Activated CD4-positive, CD25-positive, alpha-beta regulatory T cell treated with anti-CD3 and anti-CD28 coated beads, Interleukin-2, amount 50 U/mL, for 24 hours (primary cell): ENCODE data around the gene SCUBE3.

Experiments used
- ATAC-seq, 2 donors: fragments of 150-1000 bp; cut with Tn5 transposase; one replicate each; pipeline ENCODE4 v1.10.0; 2021; ENCODE audit warnings: mild to moderate bottlenecking in 1 of 2, moderate library complexity in 1 of 2

SCUBE3 gene

DNA sequence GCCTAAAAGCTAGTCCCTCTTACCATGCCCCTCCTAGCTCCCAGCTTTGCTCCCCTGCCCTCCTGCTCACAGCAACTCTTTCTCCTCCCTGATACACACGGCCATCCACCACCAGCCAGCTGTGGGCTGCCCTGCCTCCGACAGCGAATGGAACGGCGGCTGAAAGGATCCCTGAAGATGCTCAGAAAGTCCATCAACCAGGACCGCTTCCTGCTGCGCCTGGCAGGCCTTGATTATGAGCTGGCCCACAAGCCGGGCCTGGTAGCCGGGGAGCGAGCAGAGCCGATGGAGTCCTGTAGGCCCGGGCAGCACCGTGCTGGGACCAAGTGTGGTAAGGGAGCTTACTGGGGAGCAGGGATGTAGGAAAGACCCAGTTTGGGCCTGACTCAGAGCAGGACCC is 29.1 kb downstream of the SCUBE3 start:
- no peak for ATAC-seq

DNA sequence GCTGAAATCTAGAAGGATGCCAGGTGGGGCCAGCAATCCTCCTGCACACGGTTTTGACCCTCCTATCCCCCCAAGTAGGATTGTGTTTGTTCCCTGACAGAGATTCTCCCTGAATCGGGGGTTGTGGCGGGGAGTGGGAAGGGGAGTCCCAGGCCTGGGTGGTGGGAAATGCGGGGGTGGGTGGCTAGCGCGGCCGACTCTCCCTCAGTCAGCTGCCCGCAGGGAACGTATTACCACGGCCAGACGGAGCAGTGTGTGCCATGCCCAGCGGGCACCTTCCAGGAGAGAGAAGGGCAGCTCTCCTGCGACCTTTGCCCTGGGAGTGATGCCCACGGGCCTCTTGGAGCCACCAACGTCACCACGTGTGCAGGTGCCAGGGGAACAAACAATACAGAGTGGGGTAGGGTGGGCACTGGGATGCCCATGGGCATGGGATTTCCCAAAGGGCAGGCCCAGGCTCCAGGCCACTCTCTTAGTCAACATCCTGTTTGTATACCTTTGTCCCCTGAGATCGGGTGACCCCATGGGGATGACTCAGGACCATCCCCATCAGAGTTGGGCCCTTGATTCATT is 29.7 kb downstream of the SCUBE3 start:
- ATAC-seq, result no peak

DNA sequence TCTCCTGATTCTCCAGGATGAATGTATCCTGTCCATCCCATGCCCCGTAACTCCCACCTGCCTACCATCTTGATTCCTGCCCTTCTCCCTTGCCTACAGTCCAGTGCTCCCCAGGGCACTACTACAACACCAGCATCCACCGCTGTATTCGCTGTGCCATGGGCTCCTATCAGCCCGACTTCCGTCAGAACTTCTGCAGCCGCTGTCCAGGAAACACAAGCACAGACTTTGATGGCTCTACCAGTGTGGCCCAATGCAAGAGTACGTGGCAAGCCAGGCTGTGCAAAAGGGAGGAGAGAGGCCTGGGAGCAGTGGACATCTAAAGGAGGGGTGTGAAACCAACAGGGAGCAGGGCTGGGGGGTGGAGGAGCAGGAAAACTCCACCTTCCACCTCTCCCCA is 30.8 kb downstream of the SCUBE3 start:
- no peak for ATAC-seq

DNA sequence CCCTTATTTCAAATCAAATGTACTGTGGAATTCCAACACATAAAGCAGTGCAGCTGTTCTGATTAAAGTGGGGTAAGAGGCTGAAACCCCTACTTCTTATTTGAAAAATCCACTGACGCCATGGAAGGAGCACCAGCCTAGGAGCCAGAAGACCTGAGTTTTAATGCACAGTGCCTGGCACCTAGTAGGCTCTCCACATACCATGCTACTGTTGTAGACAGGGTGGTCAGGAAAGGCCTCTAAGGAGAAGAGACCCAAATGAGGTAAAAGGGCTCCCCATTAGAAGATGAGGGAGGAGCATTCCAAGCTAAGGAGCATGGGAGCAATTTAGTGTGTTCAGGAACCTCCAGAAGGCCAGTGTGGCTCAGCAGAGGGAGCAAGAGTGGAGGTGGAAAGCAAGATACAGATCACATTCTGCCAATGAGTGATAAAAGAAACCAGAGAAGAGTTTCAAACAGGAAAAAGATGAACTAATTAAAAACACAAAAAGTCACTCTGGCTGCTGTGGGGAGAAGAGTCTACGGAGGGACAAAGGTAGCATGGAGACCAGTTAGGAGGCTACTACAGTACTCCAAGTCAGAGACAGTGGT is 34.0 kb downstream of the SCUBE3 start:
- no peak for ATAC-seq

DNA sequence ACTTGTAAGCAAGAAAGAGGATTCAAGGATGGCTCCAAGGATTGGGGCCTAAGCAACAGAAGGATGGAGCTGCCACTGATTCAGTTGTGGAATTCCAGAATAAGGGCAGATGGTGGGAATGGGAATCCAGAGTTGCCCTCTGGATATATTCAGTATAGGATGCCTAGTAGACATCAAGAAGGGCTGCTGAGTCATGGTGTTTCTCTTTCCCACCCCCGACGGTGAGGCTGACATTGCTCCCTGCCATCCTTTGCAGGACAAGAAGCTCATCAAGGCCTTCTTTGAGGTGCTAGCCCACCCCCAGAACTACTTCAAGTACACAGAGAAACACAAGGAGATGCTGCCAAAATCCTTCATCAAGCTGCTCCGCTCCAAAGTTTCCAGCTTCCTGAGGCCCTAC is 34.5 kb downstream of the SCUBE3 start:
- ATAC-seq, result no peak

DNA sequence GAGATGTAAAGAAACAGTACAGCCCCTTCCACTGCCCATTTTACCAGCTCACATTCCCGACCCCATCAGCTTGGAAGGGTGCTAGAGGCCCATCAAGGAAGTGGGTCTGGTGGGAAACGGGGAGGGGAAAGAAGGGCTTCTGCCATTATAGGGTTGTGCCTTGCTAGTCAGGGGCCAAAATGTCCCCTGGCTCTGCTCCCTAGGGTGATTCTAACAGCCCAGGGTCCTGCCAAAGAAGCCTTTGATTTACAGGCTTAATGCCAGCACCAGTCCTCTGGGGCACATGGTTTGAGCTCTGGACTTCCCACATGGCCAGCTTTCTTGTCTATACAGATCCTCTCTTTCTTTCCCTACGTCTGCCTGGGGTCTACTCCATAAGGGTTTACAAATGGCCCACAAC is 35.2 kb downstream of the SCUBE3 start:
- no peak for ATAC-seq

DNA sequence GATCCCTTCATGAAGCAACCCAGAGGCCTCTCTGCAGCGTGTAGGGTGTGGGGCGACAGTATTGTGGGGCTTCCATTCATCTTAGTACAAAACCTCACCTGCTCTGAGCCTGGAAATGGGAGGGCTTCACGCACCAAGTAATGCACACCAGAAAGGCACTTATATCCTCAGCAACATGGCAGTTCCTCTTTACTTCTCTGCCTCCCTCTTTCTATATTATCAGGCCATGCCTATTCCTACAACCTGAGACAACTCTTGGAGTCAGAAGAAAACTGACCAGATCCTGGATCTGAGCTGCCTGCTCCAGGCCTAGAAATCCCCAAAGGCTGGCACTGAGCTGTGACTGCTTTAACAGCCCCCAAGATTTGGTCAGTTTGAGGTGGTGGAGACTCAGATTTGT is 38.2 kb downstream of the SCUBE3 start:
- ATAC-seq, result no peak

DNA sequence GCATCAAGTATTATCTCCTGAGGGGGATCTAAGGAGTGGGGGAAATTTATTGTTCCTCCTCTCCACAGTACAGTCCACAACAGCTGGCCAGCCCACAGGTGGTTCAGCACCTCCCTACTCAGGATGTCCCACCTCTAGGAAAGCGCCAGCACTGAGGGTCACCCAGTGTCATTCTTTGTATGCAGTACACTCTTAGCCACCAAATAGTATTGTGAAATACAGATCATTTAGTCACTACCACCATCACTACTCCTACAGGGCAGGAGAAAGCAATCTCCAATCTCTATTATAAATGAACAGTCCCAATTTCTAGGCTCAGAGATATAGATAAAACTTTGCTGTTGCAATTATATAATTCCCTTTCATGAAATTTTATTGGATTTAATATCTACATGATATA is 39.5 kb downstream of the SCUBE3 start:
- no peak for ATAC-seq

DNA sequence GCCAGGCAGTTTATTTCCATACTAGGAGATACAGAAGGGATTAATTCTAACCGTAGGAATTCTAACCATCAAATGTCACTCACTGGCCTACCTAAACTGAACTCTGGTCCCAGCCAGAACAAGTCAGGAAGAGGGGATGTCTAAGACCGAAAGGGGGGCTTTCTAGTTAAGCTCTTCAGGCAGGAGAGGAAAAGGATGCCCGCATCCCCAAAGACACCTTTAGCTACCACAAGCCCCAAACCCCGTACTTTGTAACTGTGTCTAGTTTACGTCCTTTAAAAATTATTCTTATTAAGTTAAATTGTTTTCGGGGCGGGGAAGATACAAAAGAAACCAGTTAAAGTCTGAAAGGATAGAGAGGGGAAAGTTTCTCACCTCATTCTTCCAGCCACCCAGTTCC is 44.6 kb downstream of the SCUBE3 start:
- ATAC-seq, result no peak

DNA sequence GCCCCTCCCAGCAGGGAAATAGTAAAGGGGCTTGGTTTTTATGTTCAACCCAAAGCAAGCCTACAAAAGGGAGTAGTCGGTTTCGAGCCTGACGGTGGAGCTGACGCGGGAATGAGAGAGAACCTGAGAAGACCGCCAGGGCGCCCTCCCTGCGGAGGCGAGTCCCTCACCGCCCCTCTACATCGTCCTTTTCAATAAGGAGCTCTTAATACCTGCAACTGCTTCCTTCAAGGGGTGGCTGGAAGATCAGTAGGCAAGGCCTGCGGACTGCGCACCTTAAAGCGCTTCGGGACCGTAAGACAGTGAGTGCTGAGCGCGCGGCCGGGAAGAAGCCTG is 45.1 kb downstream of the SCUBE3 start:
- ATAC-seq, result peak; percentile 17 to 22

DNA sequence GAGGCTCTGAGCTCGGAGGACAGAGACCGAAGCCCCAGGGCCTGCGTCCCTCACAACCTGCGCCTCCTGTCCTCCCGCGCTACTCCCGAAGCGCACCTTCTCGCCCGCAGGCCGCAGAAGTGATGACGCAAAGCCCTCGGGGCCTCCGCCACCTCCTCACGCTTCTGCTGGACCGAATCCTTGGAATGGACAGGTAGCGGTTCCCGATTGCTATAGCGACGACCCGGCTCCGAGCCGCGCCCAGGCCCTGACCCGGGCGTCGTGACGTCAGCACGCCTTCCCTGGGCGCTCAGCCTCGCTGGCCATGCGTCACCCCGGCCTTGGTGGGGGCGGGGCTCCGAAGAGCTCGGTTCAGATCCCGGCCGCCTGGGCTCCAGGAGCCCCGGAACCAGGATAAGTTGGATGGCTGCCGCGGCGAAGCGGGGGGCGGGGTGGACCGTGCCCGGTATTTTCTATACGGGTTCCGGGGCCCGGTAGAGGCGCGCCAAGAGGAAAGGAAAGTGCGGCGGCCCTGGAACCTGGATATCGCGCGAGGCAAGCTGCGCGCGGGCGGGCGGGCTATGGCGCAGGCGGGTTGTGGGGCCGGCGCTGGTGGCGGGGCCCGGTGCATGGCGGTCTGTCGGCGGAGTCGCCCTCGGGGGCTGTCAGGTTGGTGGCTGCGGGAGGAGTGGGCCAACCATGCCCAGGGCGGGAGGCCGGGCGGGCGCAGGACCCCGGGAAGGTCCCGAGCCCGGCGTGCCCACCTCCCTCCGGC is 45.6 kb downstream of the SCUBE3 start, which contains the start of gene ZNF76:
ZNF76 (plus strand) TSS at position 542 of the 754 bp plus-strand sequence. CDS start 21,417 bp downstream, outside the sequence.
- ATAC-seq, result peak; percentile 85 to 89

DNA sequence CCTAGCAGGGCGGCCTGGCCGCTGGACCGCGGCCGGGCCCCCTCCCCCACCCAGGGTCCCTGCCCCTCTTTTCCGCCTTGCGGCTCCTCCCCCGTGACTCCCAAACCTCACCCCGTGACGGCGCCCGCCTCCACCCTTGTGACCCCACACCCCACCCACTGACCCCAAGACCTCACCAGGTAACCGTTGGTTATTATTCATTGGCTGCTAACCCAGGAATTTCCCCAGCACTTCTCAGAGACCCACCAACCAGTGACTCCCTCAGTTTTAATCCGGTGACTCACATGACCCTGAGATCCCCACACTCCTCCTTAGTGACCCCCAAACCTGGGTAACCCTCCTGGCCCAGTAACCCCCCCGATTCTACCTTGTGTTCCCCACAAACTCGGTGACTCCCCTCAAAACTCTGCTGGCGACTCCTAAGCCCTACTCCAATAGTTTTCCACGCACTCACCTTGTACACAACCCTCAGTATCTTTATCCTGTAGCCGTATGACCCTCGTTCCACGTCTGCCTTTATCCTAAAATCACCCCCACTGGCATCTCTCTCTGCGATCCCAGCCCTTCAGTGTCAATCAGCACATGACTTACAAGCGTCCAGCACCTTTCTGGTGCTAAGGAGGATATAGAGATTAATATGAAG is 46.3 kb downstream of the SCUBE3 start:
- peak; percentile 66 to 68 for ATAC-seq

DNA sequence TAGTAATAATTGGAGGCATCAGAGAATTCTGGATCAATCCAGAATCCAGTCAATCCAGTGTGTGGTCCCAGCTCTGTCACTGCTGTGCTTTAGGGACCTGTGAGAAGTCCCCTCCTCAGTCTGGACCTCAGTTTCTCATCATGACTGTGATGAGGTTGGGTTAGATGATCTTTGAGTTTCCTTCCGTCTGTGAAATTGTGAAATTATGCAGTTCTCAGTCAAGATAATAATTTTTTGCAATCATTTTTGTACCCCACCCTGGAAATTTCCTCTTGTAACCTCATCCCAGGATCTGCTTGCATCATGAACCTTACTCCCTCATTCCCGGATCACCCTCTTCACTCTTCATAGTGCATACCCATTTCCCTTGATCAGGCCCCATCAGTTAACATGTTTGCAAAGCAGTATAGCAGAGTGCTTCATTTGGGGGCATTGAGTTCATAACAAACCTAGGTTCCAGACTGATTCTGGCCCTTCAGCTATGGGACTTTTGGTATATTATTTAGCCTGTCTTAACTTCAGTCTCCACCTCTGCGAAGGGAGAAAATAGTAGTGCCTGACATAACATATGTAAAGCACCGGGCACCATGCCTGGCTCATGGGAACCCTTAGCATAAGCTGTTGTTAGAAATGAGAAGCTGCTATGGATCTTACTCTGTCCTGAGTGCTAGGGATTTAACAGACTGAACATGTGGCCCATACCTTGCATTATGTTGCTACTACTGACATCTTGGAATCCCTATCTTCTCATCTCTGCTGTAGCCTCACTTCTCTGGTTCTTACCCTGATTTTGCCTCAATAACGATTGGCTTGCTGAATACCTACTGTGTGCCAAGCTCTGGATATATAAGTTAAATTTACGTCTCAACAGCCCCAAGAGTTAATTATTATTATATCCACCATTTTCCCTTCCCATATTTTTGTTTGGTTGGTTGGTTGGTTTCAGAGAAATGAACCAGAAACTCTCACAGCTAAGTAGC is 47.1 kb downstream of the SCUBE3 start:
- ATAC-seq, result no peak

DNA sequence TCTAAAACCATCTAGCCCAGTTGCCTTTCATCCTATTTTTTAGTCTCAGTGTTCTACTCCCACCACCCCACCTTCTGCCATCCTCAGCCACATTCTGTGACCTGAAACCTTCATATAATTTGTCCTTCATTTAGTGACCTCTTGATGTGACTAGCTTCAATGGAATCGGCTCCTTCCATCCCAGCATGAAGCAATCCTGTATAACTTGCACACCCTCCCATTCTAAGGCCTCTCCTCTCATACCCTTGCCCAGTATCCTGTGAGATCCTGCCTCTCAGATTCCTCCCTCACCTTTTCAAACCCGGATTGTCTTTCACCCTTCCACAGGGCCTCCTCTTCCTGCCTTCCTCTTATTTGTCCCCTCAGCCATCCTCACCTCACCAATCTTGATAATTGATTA is 48.8 kb downstream of the SCUBE3 start:
- ATAC-seq, result no peak

DNA sequence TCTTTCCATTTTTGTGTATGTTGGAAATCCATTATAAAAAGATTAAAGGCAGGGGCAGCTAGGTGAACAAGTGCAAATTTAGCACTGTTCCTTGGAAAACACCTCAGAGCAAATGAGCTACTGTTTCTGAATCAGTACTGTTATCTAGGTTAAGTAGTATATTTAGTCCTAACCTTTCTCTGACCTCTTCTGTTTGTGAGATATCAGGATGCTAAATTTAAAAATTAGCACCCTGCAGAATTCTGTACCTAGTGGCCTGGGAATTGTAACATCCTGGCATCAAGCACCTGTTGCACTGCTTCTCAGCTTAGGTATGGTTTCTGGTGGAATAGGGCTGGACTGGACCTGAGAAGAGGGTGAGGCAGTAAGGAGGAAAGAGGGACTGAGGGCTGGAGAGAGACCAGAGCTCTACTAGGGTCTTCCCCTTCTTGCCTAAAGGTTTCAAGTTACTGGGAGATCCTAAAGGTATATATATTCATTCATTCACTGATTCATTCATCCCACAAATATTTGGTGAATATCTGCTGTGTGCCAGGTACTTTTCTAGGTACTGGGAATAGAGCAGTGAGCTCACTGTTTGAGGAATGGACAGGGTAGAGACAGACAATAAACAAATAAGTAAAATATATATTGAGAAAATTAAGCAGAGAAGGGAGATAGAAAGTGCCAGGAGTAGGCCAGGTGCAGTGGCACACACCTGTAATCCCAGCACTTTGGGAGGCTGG is 51.0 kb downstream of the SCUBE3 start:
- ATAC-seq, result no peak

DNA sequence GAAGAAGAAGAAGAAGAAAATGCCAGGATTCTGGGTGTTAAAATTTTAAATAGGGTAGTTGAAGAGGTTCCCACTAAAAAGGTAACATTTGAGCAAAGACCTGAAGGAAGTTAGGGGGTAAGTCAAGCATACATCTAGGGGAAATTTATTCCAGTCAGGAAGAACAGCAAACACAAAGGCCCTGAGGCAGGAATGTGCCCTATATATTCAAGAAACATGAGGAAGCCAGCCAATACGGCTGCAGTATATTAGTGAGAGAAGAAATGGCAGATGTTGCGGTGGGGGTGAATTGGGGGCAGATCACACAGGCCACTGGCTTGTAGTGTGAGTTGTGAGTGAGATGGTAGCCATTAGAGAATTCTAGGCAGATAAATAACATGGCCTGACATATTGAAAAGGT is 51.8 kb downstream of the SCUBE3 start:
- ATAC-seq, result no peak

DNA sequence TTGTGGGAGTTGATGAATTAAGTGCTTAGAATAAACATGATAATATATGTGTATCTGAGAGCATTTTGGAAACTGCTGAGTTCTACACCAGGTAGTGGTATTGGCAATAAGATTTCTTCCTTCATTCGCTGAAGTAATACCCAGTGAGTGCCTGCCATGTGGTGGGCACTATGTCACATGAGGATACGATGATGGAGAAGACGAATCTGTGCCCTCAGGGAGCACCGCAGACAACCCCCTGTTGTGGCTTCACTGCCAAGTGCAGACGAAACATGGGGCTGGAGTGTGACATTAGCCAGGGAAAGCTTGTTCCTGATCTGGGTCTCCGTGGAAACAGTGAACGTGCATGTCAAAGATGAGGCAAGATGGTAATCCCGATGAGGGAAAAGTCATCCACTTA is 53.7 kb downstream of the SCUBE3 start:
- ATAC-seq, result no peak

DNA sequence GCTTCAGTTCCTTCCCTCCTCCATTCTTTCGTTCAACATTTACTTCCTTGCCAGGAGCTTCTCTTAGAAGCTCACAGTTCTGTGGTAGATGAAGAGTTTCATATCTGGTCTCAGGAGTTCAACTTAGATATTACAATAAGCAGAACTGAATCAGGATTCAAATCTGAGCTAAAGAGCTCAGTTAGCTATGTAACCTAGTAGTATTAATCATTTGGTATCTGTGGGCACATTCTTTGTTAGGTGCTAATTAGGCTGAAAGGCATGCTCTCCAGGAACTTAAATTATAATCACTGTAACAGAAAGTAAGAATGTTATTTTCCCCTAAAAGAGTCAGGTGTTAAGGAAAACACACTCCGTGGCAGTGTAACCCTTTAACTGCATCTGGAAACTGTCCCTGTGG is 54.1 kb downstream of the SCUBE3 start:
- ATAC-seq, result no peak

DNA sequence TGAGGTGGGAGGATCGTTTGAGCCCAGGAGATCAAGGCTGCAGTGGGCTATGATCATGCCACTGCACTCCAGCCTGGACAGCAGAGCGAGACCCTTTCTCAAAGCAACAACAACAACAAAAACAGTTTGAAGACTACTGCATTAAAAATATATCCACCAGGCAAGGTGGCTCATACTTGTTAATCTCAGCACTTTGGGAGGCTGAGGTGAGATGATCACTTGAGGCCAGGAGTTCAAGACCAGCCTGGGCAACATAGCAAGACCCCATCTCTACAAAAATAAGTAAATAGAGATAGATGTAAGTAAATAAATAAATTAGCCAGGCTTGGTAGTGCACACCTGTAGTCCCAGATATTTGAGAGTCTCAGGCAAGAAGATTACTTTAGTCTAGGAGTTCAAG is 58.2 kb downstream of the SCUBE3 start:
- ATAC-seq, result no peak

DNA sequence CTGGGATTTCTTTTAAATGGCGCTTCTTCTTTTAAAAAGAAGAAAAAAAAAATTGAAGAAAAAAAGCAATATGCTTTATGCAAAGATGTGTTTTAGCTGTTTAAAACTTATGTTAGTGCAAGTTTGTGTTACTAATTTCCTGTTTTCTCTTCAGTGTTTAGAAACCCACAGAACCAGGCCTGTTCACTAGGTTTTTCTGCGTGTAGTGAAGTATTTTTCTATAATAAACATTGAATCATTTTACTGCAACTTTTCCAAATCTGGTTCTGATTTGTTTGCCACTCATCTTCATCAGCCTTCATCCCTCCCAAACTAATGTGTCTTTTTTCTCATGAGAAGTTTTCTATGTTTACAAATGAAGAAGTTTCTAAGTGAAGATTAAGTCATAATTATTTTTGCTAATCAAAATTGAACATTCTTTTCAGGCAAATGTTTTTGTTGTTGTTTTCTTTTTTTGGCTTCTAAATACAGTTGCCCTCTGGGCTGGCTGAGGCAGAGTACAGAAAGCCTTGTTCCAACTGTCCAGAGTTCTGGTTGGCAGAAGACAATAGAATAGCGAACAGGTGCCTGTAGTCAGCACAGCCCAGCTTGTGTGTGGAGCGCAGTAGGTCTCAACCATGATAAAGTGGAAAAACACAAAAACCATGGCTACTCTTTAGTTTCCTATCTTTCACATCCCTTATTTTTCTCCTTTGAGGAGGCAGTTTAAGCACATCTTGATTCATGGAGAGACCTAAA is 60.2 kb downstream of the SCUBE3 start:
- ATAC-seq, result no peak

DNA sequence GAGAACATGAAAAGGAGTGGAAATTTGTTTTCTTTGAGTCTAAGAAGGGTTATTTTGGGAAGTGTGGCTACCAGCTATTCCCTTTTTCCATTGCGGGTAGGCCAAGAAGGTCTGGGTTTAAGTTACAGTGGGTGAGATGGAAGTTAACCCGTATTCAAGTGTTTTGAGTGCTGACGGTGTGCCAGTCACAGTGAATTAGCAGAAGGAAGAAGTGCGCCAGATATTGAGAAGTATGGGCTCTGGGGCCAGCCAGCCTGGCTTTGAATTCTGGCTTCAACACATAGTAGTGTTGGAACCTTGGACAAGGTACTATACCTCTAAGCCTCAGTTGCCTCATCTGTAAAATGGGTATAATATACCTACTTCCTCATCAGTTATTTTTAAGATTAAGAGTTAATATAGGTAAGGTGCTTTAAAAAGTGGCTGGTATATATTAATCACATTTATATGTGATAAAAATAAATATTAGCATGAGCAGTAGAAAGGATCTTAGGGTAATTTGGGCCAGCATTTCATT is 62.0 kb downstream of the SCUBE3 start:
- ATAC-seq, result no peak
